GM19240 (cell line): ENCODE measurements around the gene HMCN1.

ENCODE experiments used
- DNase-seq: peaks from one replicate; pipeline ENCODE4 v3.0.0; 2011; ENCODE audit warnings: low spot score; ENCODE audit not compliant: insufficient read length

HMCN1 gene

GRCh38 chr1:185803241-185803640, 69.0 kb downstream of the HMCN1 start:
- DNase-seq = no peak

GRCh38 chr1:185804206-185804605, 70.0 kb downstream of the HMCN1 start:
- DNase-seq = no peak

- no peak for DNase-seq
Observed at GRCh38 chr1:185804608-185805007, 70.4 kb downstream of the HMCN1 start.

GRCh38 chr1:185807275-185807674, 73.1 kb downstream of the HMCN1 start:
- DNase-seq = no peak

GRCh38 chr1:185808631-185809030, 74.4 kb downstream of the HMCN1 start:
- DNase-seq = no peak

- DNase-seq = no peak
Observed at GRCh38 chr1:185811073-185811709, 77.0 kb downstream of the HMCN1 start.

GRCh38 chr1:185812934-185813333, 78.7 kb downstream of the HMCN1 start:
- DNase-seq = no peak

GRCh38 chr1:185813401-185813979, 79.3 kb downstream of the HMCN1 start:
- DNase-seq = no peak

GRCh38 chr1:185816460-185816859, 82.3 kb downstream of the HMCN1 start:
- no peak for DNase-seq

GRCh38 chr1:185819798-185820197, 85.6 kb downstream of the HMCN1 start:
- DNase-seq = no peak

GRCh38 chr1:185821612-185822385, 87.6 kb downstream of the HMCN1 start:
- DNase-seq = no peak

- no peak for DNase-seq
Observed at GRCh38 chr1:185823467-185823866, 89.3 kb downstream of the HMCN1 start.

- DNase-seq = no peak
Observed at GRCh38 chr1:185824106-185824505, 89.9 kb downstream of the HMCN1 start.

- DNase-seq = no peak
Observed at GRCh38 chr1:185825556-185825955, 91.4 kb downstream of the HMCN1 start.

- no peak for DNase-seq
Observed at GRCh38 chr1:185834371-185834905, 100.2 kb downstream of the HMCN1 start.

- DNase-seq = no peak
Observed at GRCh38 chr1:185835191-185835590, 101.0 kb downstream of the HMCN1 start.

- DNase-seq = no peak
Observed at GRCh38 chr1:185837711-185838110, 103.5 kb downstream of the HMCN1 start.

GRCh38 chr1:185838111-185838510, 103.9 kb downstream of the HMCN1 start:
- DNase-seq = no peak

GRCh38 chr1:185840880-185841279, 106.7 kb downstream of the HMCN1 start:
- DNase-seq = no peak

- no peak for DNase-seq
Observed at GRCh38 chr1:185843297-185843869, 109.2 kb downstream of the HMCN1 start.

GRCh38 chr1:185843986-185844385, 109.8 kb downstream of the HMCN1 start:
- DNase-seq = no peak
